GM19328 (cell line): ENCODE data around the gene ATXN3.
A peak's percentile ranks its signal among the peaks of the same experiment; 100 is the strongest.
"Not testable (repeated sequence)": the region's sequence is repeated elsewhere in the genome, so short reads cannot be mapped to it uniquely, and the experiment has no call there.

Experiments used
- ATAC-seq: cut with Tn5 transposase; IDR thresholded peaks from one replicate; pipeline ENCODE4 v1.9.1; 2021; ENCODE audit warnings: mild to moderate bottlenecking, moderate library complexity; ENCODE audit not compliant: unreplicated experiment

The ATXN3 gene

DNA sequence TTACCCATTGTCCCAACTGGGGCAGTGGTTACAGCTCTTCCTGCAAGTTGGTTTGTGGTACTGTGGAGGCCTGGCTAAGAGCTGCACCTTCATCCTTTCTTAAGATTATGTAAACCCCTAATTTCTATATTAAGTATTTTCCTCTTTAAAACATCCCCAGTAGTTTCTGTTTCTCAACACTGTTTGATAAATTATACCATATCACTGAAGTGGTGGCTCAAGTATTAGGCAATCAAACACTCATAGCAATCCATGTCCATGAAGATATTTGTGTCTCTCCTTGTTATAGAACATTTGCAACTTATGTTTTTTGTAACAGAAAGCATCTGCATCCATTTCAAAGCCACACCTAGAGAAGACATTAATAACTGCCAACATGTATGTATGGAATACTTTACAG, 31.8 kb downstream of the ATXN3 start:
- no peak for ATAC-seq

- ATAC-seq, result no peak
Measured at GRCh38 chr14:92058006-92058917, 48.1 kb downstream of the ATXN3 start.

- ATAC-seq, result no peak
Measured at GRCh38 chr14:92049781-92050180, 56.6 kb downstream of the ATXN3 start.

DNA sequence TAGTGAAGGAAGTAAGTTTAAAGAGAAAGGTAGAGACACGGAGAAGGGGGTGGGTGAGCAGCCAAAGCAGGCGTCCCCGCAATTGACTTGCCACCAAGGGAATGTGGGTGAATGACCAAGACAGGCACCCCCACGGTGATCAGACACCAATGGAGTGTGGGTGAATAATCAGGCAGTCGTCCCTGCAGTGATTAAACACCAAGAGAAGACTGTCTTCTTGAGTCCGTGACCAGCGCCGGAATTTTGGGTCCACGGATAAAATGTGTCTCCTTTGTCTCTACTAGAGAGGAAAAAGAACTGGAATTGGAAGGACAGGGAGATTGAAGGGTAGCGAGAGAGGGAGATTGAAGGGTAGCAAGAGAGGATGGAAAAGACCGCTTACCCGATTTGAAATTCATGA, 57.2 kb downstream of the ATXN3 start:
- not testable (repeated sequence) for ATAC-seq

GRCh38 chr14:92045904-92046303, 60.5 kb downstream of the ATXN3 start:
- ATAC-seq, result not testable (repeated sequence)

GRCh38 chr14:92041766-92042165, 64.6 kb downstream of the ATXN3 start:
- ATAC-seq, result not testable (repeated sequence)

DNA sequence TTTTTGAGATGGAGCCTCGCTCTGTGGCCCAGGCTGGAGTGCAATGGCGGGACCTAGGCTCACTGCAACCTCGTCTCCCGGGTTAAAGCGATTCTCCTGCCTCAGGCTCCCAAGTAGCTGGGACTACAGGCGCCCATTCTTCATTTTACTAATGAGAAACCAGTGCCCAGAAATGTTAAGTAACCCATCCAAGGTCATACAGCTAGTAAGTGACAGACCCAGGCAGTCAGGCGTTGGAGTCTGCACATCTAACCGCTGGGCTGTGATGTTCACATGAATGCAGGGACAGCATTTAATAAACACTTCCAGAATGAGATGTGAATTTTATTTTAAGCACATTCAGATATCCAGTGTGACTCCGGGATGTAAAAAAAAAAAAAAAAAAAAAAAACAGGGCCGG, 65.2 kb downstream of the ATXN3 start:
- ATAC-seq, result no peak

GRCh38 chr14:92040431-92041051, 65.8 kb downstream of the ATXN3 start:
- ATAC-seq, result no peak

GRCh38 chr14:92039719-92040430, 66.5 kb downstream of the ATXN3 start, which contains the start of gene TRIP11:
Gene TRIP11, minus strand, starts transcription at chr14:92040059. Its CDS starts 374 bp downstream, at chr14:92039685.
- peak; percentile 95 for ATAC-seq

- ATAC-seq, result no peak
Measured at GRCh38 chr14:92039063-92039718, 67.2 kb downstream of the ATXN3 start.

DNA sequence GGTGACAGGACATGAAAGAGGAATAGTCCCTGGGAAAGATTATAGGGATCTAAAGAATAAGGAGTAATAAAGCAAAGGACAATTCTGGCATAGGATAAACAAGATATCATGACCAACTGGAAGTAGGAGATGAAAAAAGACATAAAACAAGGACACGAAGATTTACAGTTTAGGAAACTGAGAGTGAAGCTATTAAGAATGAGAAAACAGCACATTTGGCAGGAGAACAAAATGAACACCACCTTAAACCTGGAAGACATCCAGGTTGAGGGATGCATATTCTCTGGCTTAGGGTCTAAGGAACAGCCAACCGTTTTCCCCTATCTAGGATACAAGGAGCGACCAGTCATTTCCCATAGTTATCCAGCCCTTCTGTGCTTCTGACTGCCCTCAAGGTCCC, 68.4 kb downstream of the ATXN3 start:
- ATAC-seq, result no peak

DNA sequence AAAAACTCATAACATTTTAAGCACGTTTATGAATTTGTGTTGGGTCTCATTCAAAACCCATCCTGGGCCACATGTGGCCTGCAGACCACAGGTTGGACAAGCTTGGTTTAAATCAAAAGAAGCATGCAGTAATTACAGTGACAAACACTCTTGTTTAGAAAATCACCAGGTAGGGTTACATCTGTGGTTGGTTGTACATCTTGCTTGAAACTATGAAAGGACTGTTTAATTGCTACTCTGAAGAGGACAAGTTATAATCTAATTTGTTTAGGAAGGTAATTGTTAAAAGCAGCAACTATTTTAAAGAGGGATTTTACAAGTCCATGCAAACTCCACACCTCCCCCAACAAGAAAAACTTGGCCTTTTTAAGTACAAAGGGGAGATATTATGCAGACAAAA, 70.5 kb downstream of the ATXN3 start:
- no peak for ATAC-seq

DNA sequence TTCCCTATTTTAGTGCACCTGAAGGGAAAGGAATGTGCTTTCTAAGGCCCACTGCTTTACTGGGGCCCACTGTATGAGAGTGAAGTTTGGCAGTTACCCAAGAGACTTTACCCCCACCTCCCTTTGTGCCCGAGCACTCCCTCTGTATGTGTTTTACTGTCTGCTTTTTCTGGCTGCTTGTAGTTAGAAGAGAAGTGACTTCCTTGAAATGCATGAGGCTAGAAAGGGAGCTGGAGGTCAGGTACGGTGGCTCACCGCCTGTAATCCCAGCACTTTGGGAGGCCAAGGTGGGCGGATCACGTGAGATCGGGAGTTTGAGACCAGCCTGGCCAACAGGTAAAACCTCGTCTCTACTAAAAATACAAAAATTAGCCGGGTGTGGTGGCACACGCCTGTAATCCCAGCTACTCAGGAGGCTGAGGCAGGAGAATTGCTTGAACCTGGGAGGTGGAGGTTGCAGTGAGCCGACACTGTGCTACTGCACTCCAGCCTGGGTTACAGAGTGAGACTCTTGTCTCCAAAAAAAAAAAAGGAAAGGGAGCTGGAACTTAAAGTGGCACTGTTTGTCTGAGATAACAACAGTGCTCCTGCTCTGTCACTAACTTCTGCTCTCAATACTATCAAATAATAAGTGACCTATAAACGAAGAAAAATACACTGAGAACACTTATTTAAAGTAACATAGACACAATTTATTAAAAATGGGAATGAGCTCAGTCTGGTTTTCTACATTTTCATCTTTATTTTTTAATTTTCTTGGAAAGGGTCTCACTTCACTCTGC, 72.3 kb downstream of the ATXN3 start:
- no peak for ATAC-seq

DNA sequence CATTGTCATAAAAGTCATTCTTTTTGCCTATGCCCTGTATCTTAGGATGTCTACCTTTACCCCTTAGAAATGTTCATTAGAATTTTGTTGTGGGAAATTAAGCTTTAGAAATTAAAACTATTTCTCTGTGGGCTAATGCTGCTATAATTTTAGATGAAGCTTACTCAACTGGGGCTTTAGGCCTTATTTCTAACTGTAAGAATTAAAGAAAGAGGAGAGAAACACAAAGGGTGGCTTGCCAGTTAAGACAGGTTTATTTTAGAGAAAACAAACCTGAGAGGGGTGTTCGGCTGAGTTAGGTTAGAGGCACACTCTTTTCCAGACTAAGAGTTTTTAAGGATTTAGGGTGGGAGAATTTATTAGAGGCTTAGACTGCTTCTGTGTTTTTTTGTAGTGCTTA, 72.9 kb downstream of the ATXN3 start:
- ATAC-seq, result no peak

DNA sequence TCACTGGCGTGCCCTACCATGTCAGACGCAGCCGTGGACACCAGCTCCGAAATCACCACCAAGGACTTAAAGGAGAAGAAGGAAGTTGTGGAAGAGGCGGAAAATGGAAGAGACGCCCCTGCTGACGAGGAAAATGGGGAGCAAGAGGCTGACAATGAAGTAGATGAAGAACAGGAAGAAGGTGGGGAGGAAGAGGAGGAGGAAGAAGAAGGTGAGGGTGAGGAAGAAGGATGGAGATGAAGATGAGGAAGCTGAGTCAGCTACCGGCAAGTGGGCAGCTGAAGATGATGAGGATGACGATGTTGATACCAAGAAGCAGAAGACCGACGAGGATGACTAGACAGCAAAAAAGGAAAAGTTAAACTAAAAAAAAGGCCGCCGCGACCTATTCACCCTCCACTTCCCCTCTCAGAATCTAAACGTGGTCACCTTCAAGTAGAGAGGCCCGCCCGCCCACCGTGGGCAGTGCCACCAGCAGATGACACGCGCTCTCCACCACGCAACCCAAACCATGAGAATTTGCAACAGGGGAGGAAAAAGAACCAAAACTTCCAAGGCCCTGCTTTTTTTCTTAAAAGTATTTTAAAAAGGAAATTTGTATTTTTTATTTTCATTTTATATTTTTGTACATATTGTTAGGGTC, 79.7 kb downstream of the ATXN3 start:
- no peak for ATAC-seq

DNA sequence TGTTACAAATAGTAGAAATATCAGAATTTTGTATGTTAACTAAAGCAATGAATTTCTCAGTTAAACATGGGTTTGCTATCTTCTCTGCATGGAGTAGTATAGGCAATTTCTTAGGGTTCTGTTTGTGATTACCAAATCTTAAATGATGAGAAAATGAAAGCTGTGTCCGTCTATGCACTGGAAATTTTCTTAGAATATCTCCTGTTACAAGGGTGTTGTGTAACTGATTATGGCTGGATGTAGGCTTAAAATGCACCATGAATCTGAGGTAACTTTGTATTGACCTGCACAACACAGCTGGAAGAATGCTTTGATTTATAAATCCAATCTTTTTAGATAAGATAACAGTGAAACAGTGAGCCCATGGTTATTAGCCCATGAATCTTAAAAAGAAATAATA, 84.3 kb downstream of the ATXN3 start:
- no peak for ATAC-seq

DNA sequence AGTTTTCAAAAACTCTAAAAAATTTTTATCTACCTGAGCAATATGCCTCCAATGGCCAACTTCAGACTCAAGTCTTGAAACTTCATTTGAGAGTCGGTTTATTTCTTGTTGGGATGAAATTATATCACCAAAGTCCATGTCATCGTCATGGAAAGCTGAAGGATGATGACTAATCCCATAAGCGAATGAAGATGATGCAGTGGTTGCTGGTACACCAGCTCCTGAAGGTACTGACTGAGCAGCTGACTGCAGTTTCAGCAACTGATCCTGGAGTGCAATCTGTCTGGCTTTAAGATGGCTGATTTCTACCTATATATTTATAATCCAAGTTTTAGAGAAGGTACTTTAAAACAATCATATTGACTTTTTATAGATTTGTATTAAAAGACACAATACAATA, 84.9 kb downstream of the ATXN3 start:
- ATAC-seq, result no peak

DNA sequence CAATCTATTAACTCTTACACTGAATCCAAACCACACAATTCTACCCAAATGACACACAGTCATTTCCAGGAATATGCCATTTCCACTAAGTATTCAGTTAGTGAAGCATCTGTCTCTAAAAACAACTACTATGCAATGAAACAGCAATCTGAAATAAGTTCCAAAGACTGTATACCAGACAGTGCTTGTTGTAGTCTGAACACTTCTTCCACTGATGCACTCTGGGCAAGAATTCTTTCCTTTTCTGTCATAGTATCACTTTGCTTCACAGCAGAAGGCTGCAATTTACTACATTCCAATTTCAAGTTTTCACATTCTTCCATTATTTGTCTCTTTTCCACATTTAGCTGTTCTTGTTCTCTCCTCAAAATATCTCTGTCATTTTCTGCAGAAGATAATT, 92.3 kb downstream of the ATXN3 start:
- ATAC-seq, result no peak

- no peak for ATAC-seq
Measured at GRCh38 chr14:92012121-92012748, 94.1 kb downstream of the ATXN3 start.
